Measurements from ENCODE around the gene ZNF319.

ZNF319 gene

DNA sequence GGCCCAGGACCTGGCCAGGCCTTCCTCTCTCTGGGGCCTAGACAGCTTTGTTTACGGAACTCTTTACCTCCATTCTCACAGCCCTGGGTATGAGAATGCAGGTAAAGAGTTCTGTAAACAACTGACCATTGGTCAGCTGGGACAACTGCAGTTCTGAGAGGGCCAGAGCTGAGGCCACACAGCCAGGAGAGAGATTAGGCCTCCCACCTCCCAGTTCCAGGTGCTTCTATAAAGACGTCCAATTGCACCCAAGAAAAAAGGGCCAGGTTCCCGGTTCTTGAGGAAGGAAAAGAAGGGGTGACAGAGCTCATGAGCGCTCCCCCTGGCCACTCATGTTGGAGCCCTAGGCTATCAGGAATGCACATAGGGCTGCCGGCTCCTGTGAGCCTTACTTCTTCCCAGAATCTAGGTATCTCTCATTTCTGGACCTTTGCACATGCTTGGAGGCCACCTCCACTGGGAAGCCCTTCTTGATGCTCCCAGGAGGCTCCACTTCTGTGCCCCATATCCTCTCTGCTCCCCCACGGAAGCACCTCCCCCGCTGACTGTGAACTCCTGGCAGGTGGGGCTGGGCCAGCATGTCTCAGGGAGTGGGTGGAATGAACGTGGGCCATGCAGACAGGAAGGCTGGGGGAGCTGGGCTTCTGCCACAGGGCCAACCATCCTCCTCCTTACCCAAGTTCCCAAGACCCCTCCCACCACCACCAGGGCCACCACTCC, 42.6 kb downstream of the ZNF319 start:
- no peaks in the 10 kb centered on the region for H3K4me1 Mint-ChIP-seq (ENCODE audit: low read depth)
- H3K27me3 Mint-ChIP-seq (ENCODE audit: low read depth): no peaks in the 10 kb centered on the region
- no peak overlapping the region for H3K4me3 Mint-ChIP-seq
- no peaks in the 10 kb centered on the region for H3K36me3 Mint-ChIP-seq (ENCODE audit: low read depth)
- H3K27ac Mint-ChIP-seq: no peak overlapping the region
- H3K9me3 Mint-ChIP-seq: no peaks in the 10 kb centered on the region

DNA sequence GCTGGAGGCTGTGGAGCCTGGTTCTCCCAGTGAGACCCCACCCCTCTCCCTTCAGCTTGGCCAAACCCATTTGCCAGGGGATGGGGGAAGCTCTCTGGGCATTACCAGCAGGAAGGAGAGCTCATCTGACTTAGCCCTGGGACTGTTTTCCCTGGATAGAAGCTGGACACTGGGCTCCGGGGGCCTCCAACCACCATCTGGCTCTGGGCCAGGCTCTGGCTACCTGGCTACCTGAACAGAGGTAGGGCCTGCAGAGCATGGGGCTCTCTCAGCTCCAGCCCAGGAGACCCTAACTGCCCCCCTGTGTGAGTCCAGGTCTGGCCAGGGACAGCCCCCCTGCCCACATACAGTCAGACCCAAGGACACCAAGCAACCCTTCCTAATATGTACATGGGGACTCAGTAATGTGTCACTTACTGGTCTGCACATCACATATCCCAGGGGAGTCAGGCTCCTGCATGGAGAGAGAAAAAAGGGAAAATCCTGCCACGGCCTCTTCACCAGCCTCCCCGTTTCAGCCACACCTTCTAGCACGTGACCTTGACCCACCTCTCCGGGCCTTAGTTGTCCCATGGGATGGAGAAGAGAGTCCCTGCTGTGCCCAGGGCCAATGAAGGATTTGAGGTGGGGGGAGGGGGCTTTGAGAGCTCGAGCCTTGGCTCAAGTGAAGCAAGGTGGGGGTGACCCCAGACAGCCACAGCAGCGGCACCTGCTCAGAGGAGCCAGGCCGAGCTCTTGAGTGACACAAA, 43.4 kb downstream of the ZNF319 start:
- no peaks in the 10 kb centered on the region for H3K4me1 Mint-ChIP-seq (ENCODE audit: low read depth)
- no peaks in the 10 kb centered on the region for H3K27me3 Mint-ChIP-seq (ENCODE audit: low read depth)
- no peak overlapping the region for H3K27ac Mint-ChIP-seq
- no peaks in the 10 kb centered on the region for H3K36me3 Mint-ChIP-seq (ENCODE audit: low read depth)
- no peak overlapping the region for H3K4me3 Mint-ChIP-seq
- no peaks in the 10 kb centered on the region for H3K9me3 Mint-ChIP-seq

DNA sequence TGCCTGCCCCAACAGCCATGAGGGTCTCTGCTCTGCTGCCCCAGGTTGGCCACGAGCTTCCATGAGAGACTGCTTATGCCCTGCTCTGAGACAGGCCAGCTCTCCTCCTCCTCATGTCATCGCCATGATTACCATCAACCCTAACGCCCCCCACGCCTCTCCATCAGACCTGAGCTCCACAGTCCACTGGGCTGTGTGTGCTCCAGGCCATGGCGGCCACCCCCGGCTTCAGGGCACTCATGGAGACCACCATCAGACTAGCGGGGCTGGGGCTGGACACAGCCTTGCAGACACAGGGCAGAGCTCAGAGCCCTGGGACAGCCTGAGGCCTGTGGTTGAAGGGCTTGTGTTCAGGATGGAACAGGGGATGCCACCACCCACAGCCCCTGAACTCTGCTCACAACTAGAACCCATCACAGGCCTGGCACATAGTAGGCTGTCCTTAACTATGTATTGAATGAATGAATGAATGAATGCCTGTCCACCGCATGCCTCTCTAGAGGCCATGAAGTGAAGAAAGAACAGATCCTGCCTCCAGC, 44.1 kb downstream of the ZNF319 start:
- H3K27ac Mint-ChIP-seq: no peak overlapping the region
- H3K9me3 Mint-ChIP-seq: no peaks in the 10 kb centered on the region
- no peaks in the 10 kb centered on the region for H3K4me1 Mint-ChIP-seq (ENCODE audit: low read depth)
- H3K4me3 Mint-ChIP-seq: no peak overlapping the region
- no peaks in the 10 kb centered on the region for H3K27me3 Mint-ChIP-seq (ENCODE audit: low read depth)
- no peaks in the 10 kb centered on the region for H3K36me3 Mint-ChIP-seq (ENCODE audit: low read depth)

DNA sequence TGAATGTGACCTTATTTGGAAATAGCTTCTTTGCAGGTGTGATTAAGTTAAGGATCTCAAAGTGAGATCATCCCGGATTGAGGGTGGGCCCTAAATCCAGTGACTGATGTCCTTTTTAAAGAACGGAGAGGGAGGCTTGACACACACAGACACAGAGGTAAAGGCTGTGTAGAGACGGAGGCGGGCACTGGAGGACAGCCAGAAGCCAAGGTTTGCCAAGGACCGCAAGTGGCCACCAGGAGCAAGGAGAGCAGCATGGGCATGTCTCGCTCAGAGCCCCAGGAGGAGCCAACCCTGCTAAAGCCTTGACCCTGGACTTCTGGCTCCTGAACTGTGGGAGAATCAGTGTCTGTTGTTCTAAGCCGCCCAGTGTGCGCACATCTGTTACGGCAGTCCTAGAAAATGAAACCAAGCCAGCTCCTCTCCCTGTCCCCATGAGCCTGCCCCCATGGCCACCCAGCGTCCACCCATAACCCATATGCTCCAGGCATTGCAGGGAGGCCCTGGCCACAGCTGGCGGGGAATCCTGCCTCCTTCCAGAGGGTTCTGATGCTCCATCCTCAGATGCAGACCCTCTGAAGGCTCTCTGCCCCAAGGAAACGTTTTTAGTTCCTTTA, 44.8 kb downstream of the ZNF319 start:
- Mint-ChIP-seq H3K4me3 (no peak overlapping the region), H3K4me1 (ENCODE audit: low read depth) (no peaks in the 10 kb centered on the region), H3K27me3 (ENCODE audit: low read depth) (no peaks in the 10 kb centered on the region), H3K27ac (no peak overlapping the region), H3K36me3 (ENCODE audit: low read depth) (no peaks in the 10 kb centered on the region), H3K9me3 (no peaks in the 10 kb centered on the region)

DNA sequence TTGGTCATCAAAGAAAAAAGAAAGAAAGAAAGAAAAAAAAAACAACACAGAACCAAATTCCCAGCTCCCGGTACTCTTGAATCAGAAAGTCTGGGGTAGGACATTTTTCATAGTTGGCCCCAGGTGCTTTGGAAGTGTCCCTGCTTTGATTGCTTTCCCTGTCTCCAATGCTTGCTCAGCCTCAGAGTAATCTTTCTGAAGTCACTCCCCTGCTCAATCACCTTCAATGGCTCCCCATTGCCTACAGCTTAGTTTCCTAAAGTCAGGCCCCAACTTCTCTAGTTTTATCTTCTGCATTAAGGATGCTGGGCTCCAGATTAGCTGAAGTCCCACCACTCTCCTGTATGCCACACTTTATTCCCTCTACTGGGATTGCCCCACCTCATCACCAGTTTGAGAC, 46.6 kb downstream of the ZNF319 start:
- Mint-ChIP-seq H3K27ac (no peak overlapping the region), H3K4me3 (no peak overlapping the region), H3K9me3 (no peaks in the 10 kb centered on the region), H3K27me3 (ENCODE audit: low read depth) (no peaks in the 10 kb centered on the region), H3K36me3 (ENCODE audit: low read depth) (no peaks in the 10 kb centered on the region), H3K4me1 (ENCODE audit: low read depth) (no peaks in the 10 kb centered on the region)

DNA sequence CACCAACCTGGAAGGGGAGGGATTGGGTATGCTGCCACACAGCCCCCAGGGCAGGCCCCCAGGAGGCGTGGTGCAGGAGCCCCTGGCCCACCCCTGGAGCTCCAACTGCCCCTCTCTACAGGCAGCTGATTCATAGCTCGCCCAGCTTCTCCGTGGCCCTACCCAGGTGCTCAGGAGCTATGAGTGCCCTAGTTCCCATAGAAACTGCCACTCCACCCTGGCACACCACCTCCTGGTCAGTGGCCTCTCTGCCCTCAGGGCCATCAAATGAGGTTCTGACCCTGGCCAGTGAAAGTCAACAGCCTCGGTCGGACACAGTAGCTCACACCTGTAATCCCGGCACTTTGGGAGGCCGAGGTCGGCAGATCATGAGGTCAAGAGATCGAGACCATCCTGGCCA, 47.6 kb downstream of the ZNF319 start:
- no peak overlapping the region for H3K4me3 Mint-ChIP-seq

DNA sequence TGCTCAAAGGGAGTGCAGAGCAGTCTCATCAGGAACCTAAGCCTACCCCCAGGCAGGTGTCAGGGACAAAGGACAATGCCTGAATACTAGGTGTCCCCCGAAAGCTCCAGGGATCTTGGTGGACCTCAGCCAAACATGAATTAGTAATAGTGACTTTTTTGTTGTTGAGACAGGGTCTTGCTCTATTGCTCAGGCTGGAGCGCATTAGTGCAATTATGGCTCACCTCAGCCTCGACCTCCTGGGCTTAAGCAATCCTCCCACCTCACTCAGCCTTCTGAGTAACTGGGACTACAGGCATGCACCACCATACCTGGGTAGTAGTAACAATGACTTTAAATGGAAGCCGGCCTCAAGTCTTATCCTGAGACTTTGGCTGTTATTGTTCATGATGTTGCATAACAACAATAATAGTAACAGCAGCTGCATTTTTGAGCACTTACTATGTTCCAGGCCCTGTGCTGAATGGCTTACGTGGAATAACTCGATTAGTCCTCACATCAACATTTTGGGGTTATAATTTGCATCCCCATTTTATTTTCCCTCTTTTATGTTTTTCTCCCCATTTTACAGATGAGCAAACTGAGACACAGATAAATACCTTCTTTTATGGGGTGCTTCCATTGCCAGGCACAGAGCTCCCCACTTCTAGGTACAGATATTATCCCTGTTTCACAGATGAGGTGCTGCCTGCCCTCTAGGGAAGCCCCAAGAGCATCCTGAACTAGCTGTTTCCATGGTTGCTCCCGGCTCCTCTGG, 49.1 kb downstream of the ZNF319 start:
- Mint-ChIP-seq H3K9me3 (no peaks in the 10 kb centered on the region), H3K27me3 (ENCODE audit: low read depth) (no peaks in the 10 kb centered on the region), H3K4me3 (no peak overlapping the region), H3K36me3 (ENCODE audit: low read depth) (no peaks in the 10 kb centered on the region), H3K27ac (no peak overlapping the region), H3K4me1 (ENCODE audit: low read depth) (no peaks in the 10 kb centered on the region)

More for the DNA sequence above, 47.6 kb downstream of the ZNF319 start:
- Mint-ChIP-seq H3K27ac (no peak overlapping the region), H3K9me3 (no peaks in the 10 kb centered on the region), H3K36me3 (ENCODE audit: low read depth) (no peaks in the 10 kb centered on the region), H3K4me1 (ENCODE audit: low read depth) (no peaks in the 10 kb centered on the region), H3K27me3 (ENCODE audit: low read depth) (no peaks in the 10 kb centered on the region)

DNA sequence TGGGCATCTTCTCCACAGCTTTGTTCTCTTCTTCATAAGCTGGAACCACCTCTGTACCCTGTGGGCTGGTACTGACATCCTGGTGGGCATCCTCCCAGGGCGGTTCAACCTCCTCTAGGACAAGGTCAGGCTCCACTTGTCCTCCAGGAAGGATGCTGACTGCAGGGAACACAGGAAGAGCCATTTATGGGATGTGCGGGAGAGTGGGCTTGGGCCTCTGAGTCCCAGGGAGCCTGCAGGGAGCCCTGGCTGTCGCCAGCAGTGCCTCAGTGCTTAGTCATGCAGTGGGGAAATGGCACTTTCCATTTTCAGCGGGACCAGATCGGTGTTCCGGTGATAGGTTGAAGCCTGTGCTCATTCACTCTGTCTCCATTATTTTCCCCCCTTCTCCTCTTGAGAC, 50.1 kb downstream of the ZNF319 start:
- Mint-ChIP-seq H3K4me1 (ENCODE audit: low read depth) (no peaks in the 10 kb centered on the region), H3K36me3 (ENCODE audit: low read depth) (no peaks in the 10 kb centered on the region), H3K27me3 (ENCODE audit: low read depth) (no peaks in the 10 kb centered on the region), H3K9me3 (no peaks in the 10 kb centered on the region), H3K4me3 (no peak overlapping the region), H3K27ac (no peak overlapping the region)

DNA sequence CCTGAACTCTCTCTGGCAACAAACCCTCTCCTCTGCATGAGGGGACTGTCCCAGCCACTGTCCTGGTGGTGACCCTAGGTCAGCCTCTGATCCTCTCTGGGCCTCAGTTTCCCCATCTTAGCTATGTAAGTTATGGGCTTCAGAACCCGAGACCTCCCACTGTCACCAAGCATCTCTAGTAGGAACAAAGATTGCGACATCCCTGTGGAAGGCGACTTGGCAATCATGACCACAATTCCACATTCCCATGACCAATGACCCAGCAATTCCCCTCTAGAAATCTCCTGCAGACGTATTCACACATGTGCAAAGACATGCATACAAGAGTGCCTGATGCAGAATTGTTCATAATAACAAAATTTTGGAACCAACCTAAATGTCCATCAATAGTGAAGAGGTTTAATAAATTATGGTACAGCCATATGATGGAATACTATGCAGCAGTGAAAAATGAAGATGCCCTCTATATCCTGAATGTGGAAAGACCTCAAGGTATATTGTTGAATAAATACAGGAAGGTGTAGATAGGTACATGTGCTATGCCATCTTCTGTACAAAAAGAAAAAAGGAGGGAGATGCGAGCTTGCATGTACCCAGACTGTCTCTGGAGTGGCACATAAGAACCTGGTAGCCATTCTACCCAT, 50.8 kb downstream of the ZNF319 start:
- no peaks in the 10 kb centered on the region for H3K9me3 Mint-ChIP-seq
- H3K4me1 Mint-ChIP-seq (ENCODE audit: low read depth): no peaks in the 10 kb centered on the region
- H3K36me3 Mint-ChIP-seq (ENCODE audit: low read depth): no peaks in the 10 kb centered on the region
- H3K27me3 Mint-ChIP-seq (ENCODE audit: low read depth): no peaks in the 10 kb centered on the region
- H3K4me3 Mint-ChIP-seq: no peak overlapping the region
- H3K27ac Mint-ChIP-seq: no peak overlapping the region

DNA sequence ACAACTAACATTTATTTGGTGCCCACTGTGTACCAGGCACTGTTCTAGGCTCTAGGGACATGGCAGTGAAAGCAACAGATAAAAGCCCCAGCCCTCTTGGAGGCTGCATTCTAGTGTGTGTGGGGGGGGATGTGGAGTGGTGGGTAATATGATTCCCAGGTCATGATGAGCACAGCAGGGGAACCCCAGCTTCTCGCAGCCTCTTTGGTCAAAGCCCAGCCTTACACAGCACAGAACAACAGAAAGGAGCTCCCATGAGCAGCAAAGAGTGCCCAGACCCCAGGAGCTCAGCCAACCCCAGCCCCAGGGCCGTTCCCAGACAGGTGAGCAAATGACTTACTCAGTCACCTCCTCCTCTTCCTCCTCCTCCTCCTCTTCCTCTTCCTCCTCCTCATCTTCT, 51.5 kb downstream of the ZNF319 start:
- H3K36me3 Mint-ChIP-seq (ENCODE audit: low read depth): no peaks in the 10 kb centered on the region

DNA sequence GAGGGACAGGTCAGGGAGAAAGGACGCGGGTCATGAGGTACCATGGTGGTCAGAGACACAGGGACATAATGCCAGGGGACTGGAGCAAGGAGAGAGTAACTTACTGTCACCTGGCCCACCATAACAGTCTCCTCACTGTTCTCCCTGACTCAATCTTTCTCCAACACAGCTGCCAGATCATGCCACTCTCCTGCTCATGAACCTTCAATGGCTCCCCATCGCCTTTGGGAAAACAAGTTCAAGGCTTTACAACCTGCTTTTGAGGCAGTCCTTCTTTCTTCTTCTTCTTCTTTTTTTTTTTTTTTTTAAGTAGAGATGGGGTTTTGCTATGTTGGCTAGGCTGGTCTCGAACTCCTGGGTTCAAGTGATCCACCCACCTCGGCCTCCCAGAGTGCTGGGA, 52.4 kb downstream of the ZNF319 start:
- H3K4me1 Mint-ChIP-seq (ENCODE audit: low read depth): no peaks in the 10 kb centered on the region
- H3K36me3 Mint-ChIP-seq (ENCODE audit: low read depth): no peaks in the 10 kb centered on the region
- no peak overlapping the region for H3K27ac Mint-ChIP-seq
- H3K27me3 Mint-ChIP-seq (ENCODE audit: low read depth): no peaks in the 10 kb centered on the region
- H3K9me3 Mint-ChIP-seq: no peaks in the 10 kb centered on the region
- no peak overlapping the region for H3K4me3 Mint-ChIP-seq

More for the DNA sequence above, 51.5 kb downstream of the ZNF319 start:
- Mint-ChIP-seq H3K27ac (no peak overlapping the region), H3K4me1 (ENCODE audit: low read depth) (no peaks in the 10 kb centered on the region), H3K4me3 (no peak overlapping the region), H3K27me3 (ENCODE audit: low read depth) (no peaks in the 10 kb centered on the region), H3K9me3 (no peaks in the 10 kb centered on the region)

DNA sequence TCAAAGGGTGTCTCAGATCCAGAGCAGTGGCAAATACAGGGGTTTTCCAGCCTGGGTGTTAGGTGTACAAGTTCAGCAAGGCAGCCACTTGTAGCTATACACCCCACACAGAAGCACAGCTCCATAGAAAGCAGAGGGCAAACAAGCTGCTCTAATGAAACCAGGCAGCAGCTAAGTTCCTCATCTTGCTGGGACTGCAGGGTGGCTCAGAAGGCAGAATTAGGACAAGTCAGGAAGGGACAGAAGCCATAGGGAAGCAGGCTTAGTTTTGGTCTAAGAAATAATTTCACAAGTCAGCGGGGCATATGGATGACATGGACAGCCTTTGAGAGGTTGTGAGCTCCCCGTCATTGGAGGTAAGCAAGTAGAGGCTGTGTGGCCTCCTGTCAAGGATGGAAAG, 53.2 kb downstream of the ZNF319 start:
- Mint-ChIP-seq H3K4me1 (ENCODE audit: low read depth) (no peaks in the 10 kb centered on the region), H3K27me3 (ENCODE audit: low read depth) (no peaks in the 10 kb centered on the region), H3K36me3 (ENCODE audit: low read depth) (no peaks in the 10 kb centered on the region), H3K9me3 (no peaks in the 10 kb centered on the region), H3K27ac (no peak overlapping the region), H3K4me3 (no peak overlapping the region)

DNA sequence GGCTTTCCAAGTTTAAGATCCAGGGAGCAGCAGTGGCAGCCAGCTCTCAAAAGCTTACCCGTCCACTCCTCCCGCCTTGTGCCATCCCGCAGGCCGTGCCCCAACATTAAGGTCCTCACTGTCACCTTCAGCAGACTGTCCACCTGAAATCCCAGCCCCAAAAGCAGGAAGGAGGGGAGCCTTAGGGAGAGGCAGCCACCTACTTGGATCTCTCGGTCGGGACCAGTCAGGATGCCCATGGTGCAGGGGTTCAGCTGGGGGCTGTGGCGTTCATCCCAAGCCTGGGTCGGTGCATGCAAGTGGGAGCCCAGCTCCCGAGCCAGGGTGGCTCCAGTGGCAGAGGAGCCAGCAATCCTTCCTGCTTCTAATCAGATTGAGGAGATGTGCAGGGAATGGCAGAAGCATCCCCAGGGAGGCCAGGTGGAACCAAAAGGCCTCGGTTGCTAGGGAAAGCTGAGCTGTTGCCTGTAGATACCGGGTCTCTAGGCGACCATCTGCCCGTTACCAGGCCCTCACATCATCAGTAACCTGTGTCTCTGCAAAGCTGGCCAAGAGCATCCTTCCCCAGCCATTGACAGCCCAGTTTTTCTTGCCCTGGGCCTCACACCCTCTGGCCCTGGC, 54.2 kb downstream of the ZNF319 start:
- Mint-ChIP-seq H3K9me3 (no peaks in the 10 kb centered on the region), H3K27me3 (ENCODE audit: low read depth) (peaks cover 3% of the 10 kb centered on the region), H3K4me3 (no peak overlapping the region), H3K36me3 (ENCODE audit: low read depth) (no peaks in the 10 kb centered on the region), H3K27ac (no peak overlapping the region), H3K4me1 (ENCODE audit: low read depth) (no peaks in the 10 kb centered on the region)

DNA sequence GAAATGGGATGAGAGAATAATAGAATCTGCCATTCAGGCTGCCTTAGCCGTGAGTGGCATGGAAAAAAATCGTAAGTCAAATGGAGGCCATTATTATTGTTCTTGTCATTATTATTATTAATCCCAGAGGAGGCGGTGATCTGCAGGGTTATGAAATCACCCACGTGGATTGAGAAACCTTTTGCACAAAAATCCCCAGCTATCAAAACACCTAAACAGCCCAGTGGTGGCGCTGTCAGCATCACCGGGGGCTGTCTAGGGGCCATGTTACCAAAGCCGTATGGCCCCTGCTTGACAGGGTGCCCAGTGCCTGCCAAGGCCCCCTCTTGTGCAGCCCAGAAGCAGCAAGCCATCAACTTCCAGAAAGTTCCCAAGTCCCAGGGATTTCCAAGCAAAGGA, 54.7 kb downstream of the ZNF319 start:
- Mint-ChIP-seq H3K4me1 (ENCODE audit: low read depth) (no peaks in the 10 kb centered on the region), H3K9me3 (no peaks in the 10 kb centered on the region), H3K27ac (no peak overlapping the region), H3K27me3 (ENCODE audit: low read depth) (peaks cover 5% of the 10 kb centered on the region), H3K36me3 (ENCODE audit: low read depth) (no peaks in the 10 kb centered on the region), H3K4me3 (no peak overlapping the region)
